Measurements from ENCODE around the gene PRR16. TPM values are rescaled to one million over a fixed set of nuclear protein-coding genes. Genes with fewer than 3 reads are reported as not detected.

Gene PRR16
- total and polyA plus RNA-seq, 2 of the 13 experiments (the other 11 are each of a cell fraction or from before 2014, with no cell fraction given), result not detected

- H2AFZ ChIP-seq (ENCODE audit: low read length), result no peak overlapping the region
- intact Hi-C loops (cut with micrococcal nuclease; ENCODE audit: unreplicated experiment), result no loop called here
Observed at GRCh38 chr5:120640778-120641177, 176.7 kb downstream of the PRR16 start.

GRCh38 chr5:120644516-120644915 lies 180.4 kb downstream of the PRR16 start:
- in situ Hi-C loops (cut with HindIII; ENCODE audit: extremely low pct_ligation_motif_present, low pct_unique_long_range_greater_than_20kb) (no loop called here), intact Hi-C loops (cut with micrococcal nuclease; ENCODE audit: unreplicated experiment) (no loop called here)
- H3K9me3 ChIP-seq (ENCODE audit: low read length), result no peaks in the 10 kb centered on the region
- DNase-seq (ENCODE audit: low spot score), result no peak
- H3K36me3 ChIP-seq (replicated peaks in 1 of 2; ENCODE audit: control insufficient read depth in 1 of 2, insufficient read depth in 2 of 2, low read length in 2 of 2), result no peaks in the 10 kb centered on the region
- no peak for ATAC-seq
- H3K4me1 ChIP-seq (ENCODE audit: insufficient read depth, low read length), result no peaks in the 10 kb centered on the region
- H3K4me2 ChIP-seq (ENCODE audit: low read depth, low read length), result no peak overlapping the region
- H3K4me3 ChIP-seq (replicated peaks in 1 of 3; ENCODE audit: insufficient read depth in 1 of 3, low read depth in 2 of 3, low read length in 3 of 3), result no peak overlapping the region
- no peak for FAIRE-seq
- no peaks in the 10 kb centered on the region for H3K79me2 ChIP-seq (ENCODE audit: insufficient read depth, low read length)
- TF ChIP-seq ARID2 (CRISPR knock-in tag; IDR thresholded peaks at IDR 0.05; ENCODE audit: borderline replicate concordance), result no peak
- TF ChIP-seq BRF2 (CRISPR knock-in tag; IDR thresholded peaks at IDR 0.05), result no peak
- TF ChIP-seq NR2F2 (IDR thresholded peaks at IDR 0.05; ENCODE audit: borderline replicate concordance, low read depth), result no peak
- TF ChIP-seq ZMAT5 (CRISPR knock-in tag; IDR thresholded peaks at IDR 0.05; ENCODE audit: borderline replicate concordance, low read depth), result no peak
- no peak for TF ChIP-seq THAP9 (CRISPR knock-in tag; IDR thresholded peaks at IDR 0.05; ENCODE audit: borderline replicate concordance)
- BruUV-seq (replicated peaks), result no TSS peak
- no peak overlapping the region for H2AFZ ChIP-seq (ENCODE audit: low read length)
- ChIA-PET CTCF (ENCODE audit: low intra/inter-chr PET ratio, low total read pairs) (no interaction called here), POLR2A (no interaction called here)
- no peaks in the 10 kb centered on the region for H3K27me3 ChIP-seq (ENCODE audit: control insufficient read depth in 1 of 2, insufficient read depth in 2 of 2, low read length in 2 of 2)
- H3K9ac ChIP-seq (ENCODE audit: insufficient read depth, low read depth, low read length), result no peak overlapping the region
- no peaks in the 10 kb centered on the region for H4K20me1 ChIP-seq (ENCODE audit: insufficient read depth, low read length)
- H3K27ac ChIP-seq (ENCODE audit: extremely low read length, insufficient read depth, low read length), result no peak overlapping the region

More at GRCh38 chr5:120640778-120641177, 176.7 kb downstream of the PRR16 start:
- no peaks in the 10 kb centered on the region for H4K20me1 ChIP-seq (ENCODE audit: insufficient read depth, low read length)
- H3K79me2 ChIP-seq (ENCODE audit: insufficient read depth, low read length), result no peaks in the 10 kb centered on the region
- no peak for ATAC-seq
- BruUV-seq (replicated peaks), result no TSS peak
- no peaks in the 10 kb centered on the region for H3K36me3 ChIP-seq (replicated peaks in 1 of 2; ENCODE audit: control insufficient read depth in 1 of 2, insufficient read depth in 2 of 2, low read length in 2 of 2)
- no peak overlapping the region for H3K4me2 ChIP-seq (ENCODE audit: low read depth, low read length)
- H3K27me3 ChIP-seq (ENCODE audit: control insufficient read depth in 1 of 2, insufficient read depth in 2 of 2, low read length in 2 of 2), result no peaks in the 10 kb centered on the region
- POLR2A ChIA-PET, result no interaction called here
- in situ Hi-C loops (cut with HindIII; ENCODE audit: extremely low pct_ligation_motif_present, low pct_unique_long_range_greater_than_20kb), result no loop called here
- WGBS (ENCODE audit: low lambda C conversion rate), result 16% methylated on average over 3 of the region's 3 CpGs
- no peaks in the 10 kb centered on the region for H3K4me1 ChIP-seq (ENCODE audit: insufficient read depth, low read length)
- H3K4me3 ChIP-seq (replicated peaks in 1 of 3; ENCODE audit: insufficient read depth in 1 of 3, low read depth in 2 of 3, low read length in 3 of 3), result no peak overlapping the region
- CTCF ChIA-PET (ENCODE audit: low intra/inter-chr PET ratio, low total read pairs), result no interaction called here
- DNase-seq (ENCODE audit: low spot score), result no peak
- H3K27ac ChIP-seq (ENCODE audit: extremely low read length, insufficient read depth, low read length), result no peak overlapping the region
- H3K9ac ChIP-seq (ENCODE audit: insufficient read depth, low read depth, low read length), result no peak overlapping the region
- TF ChIP-seq HNF4G (IDR thresholded peaks at IDR 0.05; ENCODE audit: borderline replicate concordance, low read depth, low read length) (no peak), HNF4G (CRISPR knock-in tag; IDR thresholded peaks at IDR 0.05; ENCODE audit: borderline replicate concordance, low read depth) (no peak), ATF7-NPFF (CRISPR knock-in tag; IDR thresholded peaks at IDR 0.05; ENCODE audit: low read depth) (no peak), ZSCAN12 (CRISPR knock-in tag; IDR thresholded peaks at IDR 0.05) (no peak), ZNF225 (CRISPR knock-in tag; IDR thresholded peaks at IDR 0.05) (no peak), RBAK (CRISPR knock-in tag; IDR thresholded peaks at IDR 0.05) (no peak), SRF (IDR thresholded peaks at IDR 0.05; ENCODE audit: low read depth, low read length) (no peak), RAD21 (CRISPR knock-in tag; IDR thresholded peaks at IDR 0.05) (no peak), SNAPC2 (CRISPR knock-in tag; IDR thresholded peaks at IDR 0.05) (no peak)
- no peaks in the 10 kb centered on the region for H3K9me3 ChIP-seq (ENCODE audit: low read length)
- no peak for FAIRE-seq
